Effector CD4-positive, alpha-beta T cell (primary cell): Measurements from ENCODE around the gene USP36.

Experiments
- DNase-seq: peaks from one replicate; pipeline ENCODE4 v3.0.0-alpha.2; 2020

USP36 gene

DNA sequence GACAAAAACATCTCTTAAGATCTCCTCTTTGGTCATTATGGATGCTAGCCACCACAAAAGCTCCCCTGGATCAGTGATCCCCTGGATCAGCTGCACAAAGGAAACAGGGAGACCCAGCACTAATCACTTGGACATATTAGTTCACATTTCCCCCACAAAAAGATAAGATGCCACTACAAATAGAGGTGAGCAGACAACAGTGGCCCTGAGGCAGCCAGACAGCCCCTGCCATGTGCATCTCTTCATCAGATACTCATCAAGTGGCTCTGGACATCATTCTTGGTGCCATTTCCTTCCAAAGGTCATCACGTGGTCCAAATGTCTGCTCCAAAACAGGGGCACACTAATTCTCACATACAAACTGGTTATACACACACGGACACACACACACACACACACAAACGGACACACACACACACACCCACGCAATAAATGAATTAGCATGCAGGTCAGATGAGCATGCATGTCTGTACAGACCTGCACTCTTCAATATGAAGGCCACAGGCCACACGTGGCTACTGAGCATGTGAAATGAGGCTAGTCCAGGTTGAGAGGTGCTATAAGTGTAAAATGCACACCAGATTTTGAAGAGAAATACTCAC is 4.1 kb downstream of the USP36 start:
- DNase-seq = no peak

DNA sequence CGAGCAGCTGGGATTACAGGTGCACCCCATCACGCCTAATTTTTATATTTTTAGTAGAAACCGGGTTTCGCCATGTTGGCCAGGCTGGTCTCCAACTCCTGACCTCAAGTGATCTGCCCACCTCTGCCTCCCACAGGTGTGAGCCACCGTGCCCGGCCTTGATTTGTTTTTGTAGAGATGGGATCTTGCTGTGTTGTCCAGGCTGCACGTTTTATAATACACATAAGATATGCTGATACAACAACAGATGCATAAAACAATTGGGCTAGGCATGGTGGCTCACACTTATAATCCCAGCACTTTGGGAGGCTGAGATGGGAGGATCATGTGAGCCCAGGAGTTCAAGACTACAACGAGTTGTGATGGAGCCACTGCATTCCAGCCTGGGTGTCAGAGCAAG is 6.0 kb downstream of the USP36 start:
- no peak for DNase-seq

DNA sequence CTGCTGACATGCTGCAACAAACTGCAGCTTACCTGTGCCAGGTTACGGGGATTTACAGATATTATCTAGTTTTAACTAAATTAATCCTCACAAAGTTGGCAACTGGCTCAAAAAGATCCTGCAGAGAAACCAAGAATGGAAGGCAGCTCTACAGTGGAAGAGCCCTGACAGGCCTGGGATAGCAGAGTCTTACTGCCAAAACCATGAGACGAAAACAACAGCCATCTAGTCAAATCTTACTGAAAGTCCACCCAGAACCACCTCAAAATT is 8.1 kb downstream of the USP36 start:
- DNase-seq = no peak

DNA sequence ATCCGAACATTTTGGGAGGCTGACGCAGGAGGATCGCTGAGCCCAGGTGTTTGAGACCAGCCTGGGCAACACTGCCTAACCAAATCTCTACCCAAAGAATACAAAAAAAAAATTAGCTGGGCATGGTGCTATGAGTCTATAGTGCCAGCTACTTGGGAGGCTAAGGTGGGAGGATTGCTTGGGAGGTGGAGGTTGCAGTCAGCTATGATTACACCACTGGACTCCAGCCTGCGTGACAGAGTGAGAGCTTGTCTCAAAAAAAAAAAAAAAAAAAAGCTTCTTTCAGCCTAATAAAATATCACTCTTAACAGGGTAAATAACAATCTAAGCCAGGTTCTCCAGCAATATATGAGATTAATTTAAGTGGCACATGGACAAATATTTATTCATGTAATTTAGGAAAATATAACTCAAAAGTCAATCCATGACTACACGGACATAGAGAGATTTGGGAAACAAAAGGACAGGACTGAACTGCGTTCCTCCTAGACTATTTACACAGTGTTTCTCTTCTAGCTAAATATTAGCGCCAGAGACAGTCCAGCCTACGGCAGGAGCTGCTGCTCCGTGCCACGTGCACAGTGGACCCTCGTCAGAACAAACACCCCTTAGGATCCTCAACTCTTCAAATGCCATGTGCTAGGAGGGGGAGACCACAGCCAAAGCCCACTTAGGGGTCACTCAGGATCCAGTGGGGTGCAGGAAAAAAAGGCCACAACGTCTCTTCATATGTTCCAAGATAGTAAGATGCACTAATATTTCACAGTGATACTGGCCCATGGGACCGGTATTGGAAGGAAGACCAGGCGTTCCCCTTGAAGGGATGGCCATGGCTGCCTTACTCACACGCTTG is 8.7 kb downstream of the USP36 start:
- DNase-seq = no peak

DNA sequence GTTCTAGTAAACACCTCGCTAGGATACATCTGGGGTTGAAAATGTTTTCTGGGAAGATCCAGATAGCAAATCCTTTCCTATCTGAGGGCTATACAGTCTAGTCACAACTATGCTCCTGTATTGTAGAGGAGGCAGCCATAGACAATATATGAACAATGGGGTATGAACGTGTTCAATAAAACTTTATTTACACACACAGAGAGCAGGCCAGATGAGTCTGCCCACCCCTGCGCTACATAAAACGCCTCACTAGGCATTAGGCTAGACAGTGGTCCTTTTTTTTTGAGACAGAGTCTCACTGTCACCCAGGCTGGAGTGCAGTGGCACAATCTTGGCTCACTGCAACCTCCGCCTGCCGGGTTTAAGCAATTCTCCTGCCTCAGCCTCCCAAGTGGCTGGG is 11.1 kb downstream of the USP36 start:
- DNase-seq = no peak

DNA sequence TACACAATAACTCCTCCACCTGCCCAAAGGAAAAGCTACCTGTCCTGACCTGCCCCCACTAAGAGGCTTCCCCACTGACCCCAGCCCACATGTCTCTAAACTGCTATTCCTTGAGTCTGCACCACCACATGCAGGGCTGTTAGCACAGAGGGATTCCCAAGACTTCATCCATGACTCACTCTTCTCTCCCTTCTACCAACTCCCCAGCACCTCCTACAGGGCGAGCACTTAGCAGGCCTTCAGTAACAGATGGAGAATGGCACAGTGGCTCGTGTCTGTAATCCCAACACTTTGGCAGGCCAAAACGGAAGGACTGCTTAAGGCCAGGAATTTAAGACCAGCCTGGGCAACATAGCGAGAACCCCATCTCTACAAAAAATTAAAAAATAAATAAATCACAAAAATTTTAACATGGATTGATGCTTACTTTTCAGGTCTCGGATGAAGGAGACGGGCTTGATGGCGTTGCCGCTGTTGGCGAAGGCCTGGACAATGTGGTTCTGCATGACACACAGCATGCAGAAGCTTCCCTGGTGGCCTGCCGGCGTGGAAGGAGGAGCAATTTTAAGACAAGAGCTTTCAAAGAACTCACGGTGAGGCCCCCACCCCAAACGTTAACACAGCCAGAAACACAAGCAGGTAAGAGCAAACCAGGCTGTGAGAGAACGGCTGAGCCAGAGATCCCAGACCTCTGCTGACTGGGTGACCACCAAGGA is 12.0 kb downstream of the USP36 start:
- DNase-seq = no peak

DNA sequence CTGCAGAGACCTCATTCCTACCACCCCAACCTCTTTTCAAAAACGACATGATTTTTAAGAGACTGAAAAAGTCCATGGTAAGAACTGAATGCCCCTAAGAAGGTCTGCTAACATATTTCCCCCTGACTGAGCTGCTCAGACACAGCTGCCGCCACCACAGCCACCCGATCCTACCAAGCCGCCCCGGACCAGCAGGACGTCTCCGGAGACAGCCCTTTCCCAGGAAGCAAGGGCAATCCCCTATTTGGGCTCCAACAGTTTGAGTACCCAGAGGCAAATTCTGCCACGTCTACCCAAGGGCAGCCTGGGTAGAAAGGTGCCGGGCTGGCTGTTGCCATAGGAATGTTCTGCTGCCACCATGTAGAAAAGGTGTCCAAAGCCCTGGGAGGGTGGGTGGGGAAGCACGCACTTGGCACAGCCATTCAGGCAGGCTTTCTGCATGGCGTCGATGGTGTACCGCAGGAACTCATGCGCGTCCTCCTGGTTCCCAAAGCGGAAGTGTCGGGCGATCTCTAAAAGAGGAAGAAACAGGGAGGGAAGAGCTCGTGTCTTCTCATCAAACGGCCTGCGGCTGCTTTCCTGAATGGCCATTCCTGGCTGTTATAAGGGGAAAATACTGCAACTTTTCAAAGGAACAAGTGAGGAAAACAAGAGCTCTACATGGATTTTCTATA is 13.6 kb downstream of the USP36 start:
- no peak for DNase-seq

DNA sequence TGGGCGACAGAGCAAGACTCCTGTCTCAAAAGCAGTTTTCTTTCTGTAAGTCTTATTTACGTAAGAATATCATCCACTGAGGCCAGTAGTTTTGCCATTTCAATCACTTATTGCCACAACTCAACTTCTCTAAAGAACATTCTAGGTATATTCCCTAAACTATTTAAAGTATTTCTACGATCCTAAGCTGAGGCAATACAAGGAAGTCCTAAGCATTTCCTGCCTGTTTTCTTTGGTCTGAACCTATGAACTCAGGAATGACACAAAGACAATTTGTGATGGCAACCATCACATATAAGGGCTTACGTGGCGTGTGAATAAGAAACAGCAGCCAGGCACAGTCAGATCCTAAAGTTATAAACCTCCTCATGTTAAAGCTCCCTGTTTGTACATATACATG is 14.2 kb downstream of the USP36 start:
- DNase-seq = no peak

DNA sequence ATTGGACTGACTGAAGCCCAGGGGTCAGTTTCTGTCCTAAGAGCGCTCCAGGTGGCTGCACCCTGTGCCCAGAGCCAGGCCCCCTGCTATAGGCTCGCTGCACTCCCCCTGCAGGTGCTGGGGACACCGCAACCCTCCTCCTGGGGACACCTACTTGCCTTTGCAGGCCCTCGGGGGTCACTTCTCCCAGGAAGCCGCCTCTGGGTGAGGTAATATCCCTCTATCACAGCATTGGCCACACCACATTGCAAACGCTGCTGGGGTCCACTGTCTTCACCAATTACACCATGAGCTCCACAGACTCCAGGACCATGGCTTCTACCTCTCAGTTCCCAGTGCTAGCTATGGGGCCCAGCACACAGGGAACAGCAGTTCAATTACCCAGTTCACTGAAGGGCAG is 14.9 kb downstream of the USP36 start:
- DNase-seq = no peak

DNA sequence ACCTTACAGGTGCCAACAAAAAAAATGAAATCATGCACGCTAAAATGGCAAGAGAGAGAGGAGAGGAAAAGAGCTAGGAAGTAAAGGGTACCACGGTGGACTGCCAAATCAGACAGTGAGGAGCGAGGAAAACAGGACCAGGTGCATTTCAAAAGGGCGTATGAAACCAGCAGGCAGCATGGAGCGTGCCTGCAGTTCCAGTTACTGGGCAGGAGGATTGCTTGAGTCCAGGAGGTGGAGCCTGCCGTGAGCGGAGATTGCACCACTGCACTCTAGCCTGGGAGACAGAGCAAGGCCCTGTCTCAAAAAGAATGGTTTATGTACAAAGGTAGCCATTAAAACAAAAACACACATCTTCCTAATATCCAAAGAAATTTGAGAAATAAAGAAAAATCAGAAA is 16.4 kb downstream of the USP36 start:
- DNase-seq = no peak

DNA sequence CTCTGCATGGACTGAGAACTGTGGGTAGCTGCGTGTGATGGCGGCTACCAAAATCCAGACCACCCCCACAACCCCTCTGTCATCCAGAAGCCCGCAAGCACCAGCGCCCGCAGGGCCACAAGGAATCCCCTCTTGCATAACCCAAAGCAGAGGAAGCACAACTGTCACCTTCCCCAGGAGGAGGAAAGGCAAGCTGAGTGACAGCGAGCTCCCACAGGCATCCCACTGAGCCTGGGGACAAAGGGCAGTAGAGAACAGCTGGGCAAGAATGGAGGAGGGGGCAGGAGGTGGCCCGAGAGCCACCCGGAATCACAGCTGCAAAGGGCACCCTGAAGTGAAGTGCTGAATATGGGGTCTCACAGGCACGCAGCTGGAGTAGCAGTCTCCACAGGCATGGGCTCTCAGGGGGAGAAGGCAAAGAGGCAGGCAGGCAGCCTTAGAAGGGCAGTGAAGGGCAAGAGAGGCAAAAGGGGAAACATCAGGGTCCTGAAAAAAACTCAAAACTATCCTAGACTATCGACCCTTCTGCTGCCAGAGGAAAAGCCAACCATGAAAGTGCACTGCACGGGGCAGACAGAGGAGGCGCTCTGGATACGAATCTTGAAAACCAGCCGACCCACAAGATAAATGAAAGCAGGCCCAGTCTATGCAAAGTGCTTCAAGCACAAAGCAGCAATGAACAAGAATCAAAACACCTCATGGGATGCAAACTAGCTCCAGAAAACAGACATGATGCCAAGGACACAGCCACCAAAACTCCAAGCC is 17.1 kb downstream of the USP36 start:
- DNase-seq = no peak

DNA sequence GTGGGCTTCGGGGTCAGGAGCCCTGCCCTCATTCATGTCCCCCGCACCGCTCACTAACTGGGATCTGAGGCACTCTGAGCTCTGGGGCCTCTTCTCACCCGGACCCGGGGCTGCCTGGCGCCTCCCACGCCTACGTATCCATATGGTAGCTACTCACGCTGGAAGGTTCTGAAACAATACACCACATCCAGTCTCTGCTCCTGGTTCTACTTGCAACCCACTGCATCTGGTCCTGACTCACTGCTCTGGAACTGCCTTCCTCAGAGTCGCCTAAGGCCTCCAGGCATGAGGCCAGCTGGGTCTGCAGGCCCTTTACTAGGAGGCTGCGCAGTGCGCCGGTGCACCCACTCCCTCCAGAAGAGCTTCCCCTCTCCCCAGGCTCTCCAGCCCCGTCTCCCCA is 18.1 kb downstream of the USP36 start:
- no peak for DNase-seq

DNA sequence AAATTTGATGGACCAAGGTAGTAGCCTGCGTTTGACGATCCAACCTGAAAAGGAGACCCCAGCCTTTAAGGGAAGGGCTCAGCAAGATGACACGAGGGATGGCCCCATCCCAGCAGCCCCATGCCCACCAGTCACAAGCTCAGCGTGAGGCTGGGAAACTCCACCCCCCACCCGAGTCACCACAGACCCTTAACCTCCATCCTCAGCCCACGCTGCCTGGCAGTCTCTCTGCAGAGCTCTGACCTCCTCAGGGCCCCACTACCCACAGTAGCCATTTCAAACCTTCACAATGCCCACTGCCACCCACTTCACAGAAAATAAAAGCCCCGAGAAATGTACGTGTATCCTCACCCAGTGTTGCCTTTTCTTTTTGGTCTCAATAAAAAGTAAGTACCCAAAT is 18.7 kb downstream of the USP36 start:
- DNase-seq = no peak

DNA sequence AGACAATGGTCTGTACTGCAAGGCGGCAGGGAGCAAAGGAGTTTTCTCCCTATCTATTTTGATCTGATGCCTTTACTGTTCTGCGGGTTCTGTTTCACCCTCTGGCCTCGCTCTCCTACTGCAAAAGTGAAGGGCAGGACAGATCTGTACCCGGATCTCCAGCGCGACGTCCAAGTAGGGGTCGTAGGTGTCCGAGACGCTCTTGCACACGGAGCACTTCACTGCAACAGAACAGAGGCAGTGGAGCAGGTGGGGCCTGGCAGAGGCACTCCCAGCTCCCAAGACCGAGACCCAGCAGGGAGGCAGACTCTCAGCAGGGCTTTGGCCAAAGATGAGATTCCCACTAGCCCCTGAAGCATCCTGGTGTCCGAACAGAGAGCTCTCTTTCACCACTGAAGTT is 19.8 kb downstream of the USP36 start:
- DNase-seq = no peak

DNA sequence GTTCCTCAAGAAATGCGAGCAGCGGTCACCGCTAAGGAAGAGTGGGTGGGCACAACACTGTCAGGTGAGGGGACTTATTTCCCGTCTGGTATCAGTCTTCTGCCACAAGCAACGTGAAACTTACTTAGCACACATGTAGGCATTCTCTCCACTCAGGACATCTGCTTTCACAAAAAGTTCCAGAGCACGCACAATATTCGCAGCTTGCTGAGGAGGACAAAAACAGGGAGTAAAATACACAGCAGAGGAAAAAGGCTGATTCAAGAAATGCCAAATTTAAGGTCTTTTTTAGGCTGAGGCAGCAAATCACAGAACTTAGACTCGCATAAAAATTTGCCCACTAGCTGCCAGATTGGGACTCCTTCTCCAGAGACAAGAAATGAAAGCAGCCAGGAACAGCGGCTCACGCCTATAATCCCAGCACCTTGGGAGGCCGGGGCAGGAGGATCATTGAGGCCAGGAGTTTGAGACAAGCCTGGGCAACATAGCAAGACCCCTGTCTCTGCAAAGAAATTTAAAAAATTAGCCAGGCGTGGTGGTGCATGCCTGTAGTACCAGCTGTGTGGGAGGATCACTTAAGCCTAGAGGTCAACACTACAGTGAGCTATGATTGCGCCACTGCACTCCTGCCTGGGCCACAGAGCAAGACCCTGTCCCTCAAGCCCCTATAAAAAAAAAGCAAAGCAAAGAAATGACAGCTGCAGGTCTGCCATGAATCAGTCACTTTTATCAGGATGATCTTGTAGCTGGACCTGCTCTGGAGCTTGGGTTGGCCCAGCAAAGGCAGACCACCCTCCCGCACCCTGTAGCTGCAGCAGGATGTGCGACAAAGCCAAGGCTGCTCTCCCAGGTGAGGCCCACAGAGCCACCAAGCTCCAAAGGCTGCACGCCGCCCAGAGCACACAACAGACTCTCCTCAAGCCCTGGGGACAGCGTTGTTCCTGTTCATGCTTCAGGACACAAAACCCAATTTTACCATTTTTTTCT is 20.5 kb downstream of the USP36 start:
- no peak for DNase-seq

DNA sequence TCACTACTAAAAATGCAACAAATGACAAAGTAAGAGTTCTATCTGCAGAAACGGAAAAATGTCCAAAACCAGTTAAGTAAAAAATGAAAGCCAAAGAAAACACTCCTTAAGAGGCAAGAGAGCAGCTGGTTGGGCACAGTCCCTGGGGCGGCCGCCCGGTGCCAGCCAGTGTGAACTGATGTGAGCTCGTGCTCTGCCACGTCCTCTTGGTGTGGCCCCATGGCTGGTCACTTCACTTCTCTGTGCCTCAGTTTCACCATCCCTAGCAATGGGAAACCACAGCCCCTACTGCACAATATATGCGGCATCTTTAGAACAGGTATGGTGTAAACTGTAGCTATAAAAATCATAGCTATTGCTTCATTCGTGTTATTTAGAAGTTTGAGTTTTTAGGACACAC is 21.2 kb downstream of the USP36 start:
- no peak for DNase-seq

DNA sequence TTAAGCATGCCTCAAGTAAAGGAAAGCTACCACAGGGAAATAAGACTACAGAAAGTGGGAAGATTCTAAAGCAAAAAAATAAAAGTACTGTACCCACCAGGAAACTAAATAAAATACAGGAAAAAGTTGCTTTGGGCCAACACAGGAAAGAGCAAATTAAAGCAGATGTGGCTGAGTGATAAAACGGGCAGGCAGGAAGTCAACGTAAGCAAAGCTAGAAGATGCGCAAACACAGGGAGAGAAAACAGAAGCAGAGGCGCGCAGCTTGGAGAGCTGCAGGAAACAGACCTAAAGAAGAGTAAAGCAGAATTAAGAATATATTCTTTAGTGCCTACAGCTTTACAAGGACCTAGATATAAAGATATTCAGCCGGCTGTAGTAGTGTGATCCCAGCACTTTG is 21.7 kb downstream of the USP36 start:
- DNase-seq = peak; percentile 63

DNA sequence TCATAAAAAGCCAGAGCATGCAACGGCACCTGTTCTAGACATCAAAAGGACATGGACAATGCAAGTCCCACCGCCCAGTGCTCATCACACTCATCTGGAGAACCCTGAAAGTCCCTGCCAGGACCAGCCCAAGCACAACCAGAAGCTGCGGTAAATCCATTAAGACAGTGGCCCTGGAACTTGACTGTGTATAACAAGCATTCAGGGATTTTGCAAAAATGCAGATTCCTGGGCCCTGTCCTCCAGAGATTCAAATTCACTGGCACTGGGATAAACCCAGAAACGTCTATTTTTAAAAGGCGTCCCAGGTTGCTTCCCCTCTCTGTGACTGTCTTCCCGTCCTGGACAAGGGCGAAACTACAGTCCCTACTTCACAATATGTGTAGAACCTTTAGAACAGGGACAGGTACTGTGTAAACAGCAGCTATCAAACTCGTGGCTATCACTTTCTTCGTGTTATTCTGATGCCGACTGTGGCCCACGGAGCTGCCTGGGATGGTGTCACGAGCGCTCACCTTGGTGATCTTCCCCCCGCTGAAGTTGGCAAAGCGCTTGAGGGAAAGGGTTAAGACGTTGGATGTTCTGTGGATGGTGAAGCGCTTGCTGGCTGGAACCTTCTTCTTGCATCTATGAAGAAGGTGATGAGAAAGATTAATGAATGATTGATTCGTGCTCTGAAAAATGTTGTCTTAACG is 22.3 kb downstream of the USP36 start:
- no peak for DNase-seq

DNA sequence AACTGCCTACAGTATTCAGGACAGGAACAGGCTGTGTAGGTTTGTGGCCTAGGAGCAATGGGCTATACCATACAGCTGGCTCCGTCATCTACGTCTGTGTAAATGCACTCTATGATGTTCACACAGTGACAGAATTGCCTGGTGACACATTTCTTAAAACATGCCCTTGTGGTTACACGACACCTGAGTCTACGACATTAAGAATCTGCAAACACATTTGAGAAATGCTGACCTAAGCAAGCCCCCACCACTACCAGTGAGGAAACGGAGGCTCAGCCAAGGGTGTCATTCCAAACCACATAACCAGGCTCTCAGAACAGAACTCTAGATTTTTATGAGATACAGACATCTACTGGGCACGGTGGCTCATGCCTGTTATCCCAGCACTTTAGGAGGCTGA is 23.5 kb downstream of the USP36 start:
- DNase-seq = peak; percentile 71

DNA sequence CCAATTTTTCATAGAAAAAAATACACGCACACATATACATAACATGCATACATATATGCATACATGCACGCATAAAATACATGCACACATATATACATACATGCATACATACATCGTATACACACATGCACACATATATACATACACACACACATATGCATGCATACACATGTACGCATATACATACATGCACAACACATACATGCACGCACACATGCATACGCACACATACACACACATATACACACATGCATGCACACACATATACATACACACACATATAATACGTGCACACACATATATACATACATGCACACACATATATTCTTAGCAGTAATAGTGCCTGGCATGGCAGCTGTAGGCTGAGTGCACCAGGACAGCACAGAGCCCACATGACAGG is 24.9 kb downstream of the USP36 start:
- no peak for DNase-seq

DNA sequence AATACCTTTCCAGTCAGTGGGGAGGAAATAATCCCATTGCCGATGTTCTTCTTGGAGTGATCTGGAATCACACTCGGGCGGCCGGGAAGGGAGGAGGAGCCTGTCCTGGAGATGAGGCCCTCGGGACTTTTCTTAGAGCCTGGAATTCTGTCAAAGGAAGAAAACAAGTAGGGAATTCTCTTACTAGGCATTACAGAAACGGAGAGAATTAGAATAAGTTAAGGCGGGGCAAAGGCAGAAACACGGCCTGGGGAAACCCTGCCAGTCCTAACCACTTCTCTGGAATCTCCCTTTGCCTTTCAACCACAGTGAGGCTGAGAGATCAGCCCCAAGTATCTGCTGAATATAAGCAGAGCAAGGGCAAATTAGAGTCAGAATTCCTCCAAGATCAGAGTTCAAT is 27.8 kb downstream of the USP36 start:
- no peak for DNase-seq
